Neutrophil (primary cell): ENCODE results near the gene RAB36.

ENCODE experiments used
- H3K27ac ChIP-seq: fragments of 200-600 bp; sonication (generic); 2 replicates; pipeline ENCODE4 v1.5.1; 2016; ENCODE audit warnings: mild to moderate bottlenecking, moderate library complexity
- H3K27me3 ChIP-seq: fragments of 200-600 bp; sonication (generic); 2 replicates; pipeline ENCODE4 v1.6.0; 2016; ENCODE audit warnings: mild to moderate bottlenecking
- H3K36me3 ChIP-seq: fragments of 200-600 bp; sonication (generic); 2 replicates; pipeline ENCODE4 v1.5.1; 2017
- H3K4me1 ChIP-seq, 2 experiments: fragments of 200-600 bp in 1 of 2; sonication (generic) in 1 of 2; 1 replicate in 1 of 2; 2 replicates in 1 of 2; pipeline versions ENCODE4 v1.5.1 to v1.6.1; 2013 to 2016; ENCODE audit warnings: low read depth in 1 of 2, low read length in 1 of 2, mild to moderate bottlenecking in 1 of 2, moderate library complexity in 1 of 2; ENCODE audit not compliant: control insufficient read depth in 1 of 2, insufficient read depth in 1 of 2
- H3K4me3 ChIP-seq, 2 experiments: fragments of 200-600 bp in 1 of 2; sonication (generic) in 1 of 2; 1 replicate in 1 of 2; 2 replicates in 1 of 2; pipeline ENCODE4 v1.5.1; 2013 to 2016; ENCODE audit warnings: low read depth in 1 of 2, low read length in 1 of 2, mild to moderate bottlenecking in 1 of 2, moderate library complexity in 1 of 2
- H3K9me3 ChIP-seq: fragments of 200-600 bp; sonication (generic); 2 replicates; pipeline ENCODE4 v1.5.1; 2016
- CTCF ChIP-seq: fragments of 200-600 bp; sonication (generic); IDR thresholded peaks from 2 replicates; pipeline ENCODE4 v1.5.1; 2016; ENCODE audit warnings: antibody characterized with exemption

RAB36 gene

GRCh38 chr22:23153994-23154393, 8.7 kb downstream of the RAB36 start:
- no peak for TF ChIP-seq CTCF
- Histone ChIP-seq H3K27ac (peak overlapping the region; percentile 100), H3K9me3 (no peaks in the 10 kb centered on the region), H3K36me3 (no peaks in the 10 kb centered on the region), H3K4me3 (peak overlapping the region; percentile 55 to 65), H3K27me3 (no peaks in the 10 kb centered on the region), H3K4me1 (peaks cover 71 to 84% of the 10 kb centered on the region in 2 experiments)

GRCh38 chr22:23154461-23154860, 9.2 kb downstream of the RAB36 start:
- Histone ChIP-seq H3K4me1 (peaks cover 71 to 84% of the 10 kb centered on the region in 2 experiments), H3K9me3 (no peaks in the 10 kb centered on the region), H3K4me3 (peak overlapping the region; percentile 55 to 65), H3K27ac (peak overlapping the region; percentile 100), H3K27me3 (no peaks in the 10 kb centered on the region), H3K36me3 (no peaks in the 10 kb centered on the region)
- no peak for TF ChIP-seq CTCF

GRCh38 chr22:23155143-23155542, 9.9 kb downstream of the RAB36 start:
- no peak overlapping the region for H3K4me3 ChIP-seq
- peaks cover 68 to 79% of the 10 kb centered on the region in 2 experiments for H3K4me1 ChIP-seq
- H3K27ac ChIP-seq = peak overlapping the region; percentile 100
- no peaks in the 10 kb centered on the region for H3K9me3 ChIP-seq
- no peak for TF ChIP-seq CTCF
- no peaks in the 10 kb centered on the region for H3K36me3 ChIP-seq
- no peaks in the 10 kb centered on the region for H3K27me3 ChIP-seq

GRCh38 chr22:23155831-23156230, 10.6 kb downstream of the RAB36 start:
- TF ChIP-seq CTCF = no peak
- no peaks in the 10 kb centered on the region for H3K36me3 ChIP-seq
- H3K27ac ChIP-seq = peak overlapping the region; percentile 100
- H3K4me1 ChIP-seq = peaks cover 61 to 73% of the 10 kb centered on the region in 2 experiments
- H3K4me3 ChIP-seq = no peak overlapping the region
- H3K9me3 ChIP-seq = no peaks in the 10 kb centered on the region
- no peaks in the 10 kb centered on the region for H3K27me3 ChIP-seq

GRCh38 chr22:23156286-23156685, 11.0 kb downstream of the RAB36 start:
- Histone ChIP-seq H3K27me3 (no peaks in the 10 kb centered on the region), H3K4me3 (no peak overlapping the region), H3K36me3 (no peaks in the 10 kb centered on the region), H3K9me3 (no peaks in the 10 kb centered on the region), H3K4me1 (peaks cover 57 to 68% of the 10 kb centered on the region in 2 experiments), H3K27ac (peak overlapping the region; percentile 25)
- TF ChIP-seq CTCF = no peak
